T-helper 1 cell treated with Interleukin-12 subunit alpha and Interleukin-12 subunit beta and Interleukin-4 antibody, amounts not matched to agents 30 ng/mL and 1 ng/mL, for 36 hours (primary cell): ENCODE results near the gene RGS4. TPM values are rescaled to one million over a fixed set of nuclear protein-coding genes. Genes with fewer than 3 reads are reported as not detected.

Experiments
- intact Hi-C: fragments of 100-400 bp; cut with micrococcal nuclease; formaldehyde crosslinking; loops from one replicate; pipeline ENCODE4 v1.15.1; 2024
- total RNA-seq: library from RNA; stranded (reverse); gene quantifications from 2 replicates; pipeline ENCODE4 v1.2.3, GENCODE V29; 2022

RGS4 gene
- total RNA-seq, 1 donor from 2014 or later: not detected

DNA sequence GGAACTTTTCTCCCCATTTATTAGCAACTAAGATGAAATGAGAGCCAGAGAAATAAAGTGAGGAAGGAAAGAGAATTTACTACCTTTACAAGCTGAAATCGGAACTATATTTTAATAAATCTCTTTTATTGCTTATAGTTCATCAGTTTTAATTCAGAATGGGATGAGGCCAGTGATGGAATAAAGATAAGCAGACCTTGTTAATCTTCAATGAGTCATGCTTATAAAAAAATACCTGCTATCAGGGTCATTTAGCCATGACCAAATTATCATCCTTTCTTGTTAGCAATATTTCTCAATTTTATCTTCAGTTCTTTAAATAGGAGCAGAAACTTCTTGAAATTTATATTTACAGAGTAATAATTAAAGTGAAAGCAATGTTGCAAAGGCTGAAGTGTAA, 26.1 kb downstream of the RGS4 start:
- intact Hi-C loops: no loop called here

DNA sequence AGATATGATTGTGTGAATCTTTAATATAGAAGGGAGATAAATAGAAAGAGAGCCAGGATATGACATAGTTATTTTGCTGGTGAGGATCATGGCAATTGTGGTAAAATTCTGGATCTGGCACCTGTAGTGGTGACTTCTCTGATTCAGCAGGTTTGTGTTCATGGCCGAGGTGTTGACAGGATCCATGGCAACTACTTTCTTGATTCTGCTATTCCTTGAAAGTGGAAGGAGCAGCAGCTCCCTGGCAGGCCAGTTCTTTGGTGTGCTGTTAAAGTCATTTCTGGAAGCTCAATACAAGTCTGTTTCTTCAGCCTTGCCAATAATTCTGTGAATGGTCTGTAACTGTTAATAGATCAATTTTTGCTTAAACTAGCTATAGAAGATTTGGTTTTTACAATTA, 33.4 kb downstream of the RGS4 start:
- intact Hi-C loops: no loop called here

DNA sequence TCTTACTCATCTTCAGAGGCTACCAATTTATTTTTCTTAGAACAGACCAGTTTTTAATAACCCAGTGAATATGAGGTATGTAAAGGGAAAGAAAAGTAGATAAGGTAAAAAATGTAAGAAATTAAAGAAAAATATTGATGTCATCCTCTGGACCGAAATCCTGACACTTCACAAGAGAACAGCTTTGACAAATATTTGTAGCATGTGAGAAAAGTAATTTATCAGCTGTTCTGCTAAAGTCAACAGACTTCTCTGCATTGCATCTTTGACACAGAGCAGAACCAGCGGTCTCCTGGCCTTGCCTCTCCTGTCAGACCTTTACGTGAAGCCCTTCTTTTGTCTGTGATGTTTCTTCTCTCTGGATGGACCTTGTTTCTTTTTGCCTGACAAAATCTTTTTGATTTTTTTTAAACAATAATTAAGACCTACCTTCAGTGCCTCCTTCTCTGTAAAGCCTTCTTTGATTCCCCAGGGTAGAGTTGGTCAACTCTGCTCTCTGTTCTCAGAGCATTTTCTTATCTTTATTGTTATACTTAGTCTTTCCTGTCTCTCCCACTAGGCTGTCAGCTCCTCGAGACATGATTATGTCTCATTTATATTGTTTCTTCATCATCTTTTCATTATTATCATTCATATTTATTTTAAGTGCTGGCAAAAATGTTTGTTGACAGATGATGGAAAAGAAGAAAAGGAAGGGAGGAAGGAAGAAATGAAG, 35.4 kb downstream of the RGS4 start:
- intact Hi-C loops: no loop called here

DNA sequence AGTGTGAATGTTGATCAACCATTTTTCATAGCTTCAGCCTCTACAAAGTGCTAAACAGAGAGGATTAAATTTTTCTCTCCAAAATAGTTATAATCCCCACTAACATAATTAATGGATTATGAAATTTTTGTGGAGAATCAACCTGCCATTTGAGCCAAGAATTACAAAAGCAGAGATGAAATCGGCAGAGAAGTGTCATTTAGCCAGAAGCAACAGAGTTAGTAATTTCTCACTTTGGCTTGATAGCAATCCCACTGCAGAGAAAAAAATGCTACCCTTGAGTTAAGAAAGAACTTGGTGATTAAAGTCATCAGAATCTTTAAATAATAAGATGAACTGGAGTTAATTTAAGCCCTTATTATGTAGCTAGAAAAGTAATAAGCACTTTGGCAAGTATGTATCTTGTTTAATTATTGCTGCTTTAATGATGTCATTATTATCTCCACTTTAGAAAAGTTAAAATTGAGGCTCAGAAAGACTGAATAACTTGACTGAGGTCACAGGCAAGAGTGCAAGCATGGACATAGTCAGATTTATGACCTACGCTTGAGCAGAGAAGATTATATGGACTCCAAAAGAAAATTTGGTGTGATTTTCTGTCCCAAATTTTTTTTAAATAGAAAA, 37.3 kb downstream of the RGS4 start:
- intact Hi-C loops: no loop called here

DNA sequence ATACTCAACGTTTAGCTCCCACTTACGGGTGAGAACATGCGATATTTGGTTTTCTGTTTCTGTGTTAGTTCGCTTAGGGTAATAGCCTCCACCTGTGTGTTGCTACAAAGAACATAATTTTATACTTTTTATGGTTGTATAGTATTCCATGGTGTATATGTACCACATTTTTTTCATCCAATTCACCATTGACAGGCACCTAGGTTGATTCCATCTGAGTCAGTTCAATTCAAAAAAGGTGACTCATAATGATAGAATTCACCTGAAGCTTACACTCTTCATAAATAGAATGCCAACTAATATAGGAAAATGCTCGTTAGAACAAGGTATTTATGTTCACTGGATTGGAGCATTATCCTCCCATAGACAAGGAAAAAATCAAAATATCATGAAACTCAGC, 38.5 kb downstream of the RGS4 start:
- intact Hi-C loops: no loop called here

DNA sequence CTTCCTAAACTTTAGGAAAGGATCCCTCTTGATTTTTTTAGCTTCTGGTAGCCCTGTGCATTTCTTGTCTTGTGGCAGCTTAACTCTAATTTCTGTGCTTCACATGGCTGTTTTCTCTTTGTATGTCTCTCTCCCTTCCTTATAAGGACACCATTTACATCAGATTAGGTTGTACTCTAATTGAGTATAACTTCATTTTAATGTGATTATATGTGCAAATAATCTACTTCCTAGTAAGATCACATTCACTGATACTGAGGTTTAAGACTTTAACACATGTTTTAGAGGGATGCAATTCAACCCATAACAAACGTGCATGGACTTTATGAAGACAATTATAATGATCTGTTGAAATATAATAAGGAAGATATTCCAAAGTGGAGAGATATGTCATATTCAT, 46.7 kb downstream of the RGS4 start:
- intact Hi-C loops: no loop called here

DNA sequence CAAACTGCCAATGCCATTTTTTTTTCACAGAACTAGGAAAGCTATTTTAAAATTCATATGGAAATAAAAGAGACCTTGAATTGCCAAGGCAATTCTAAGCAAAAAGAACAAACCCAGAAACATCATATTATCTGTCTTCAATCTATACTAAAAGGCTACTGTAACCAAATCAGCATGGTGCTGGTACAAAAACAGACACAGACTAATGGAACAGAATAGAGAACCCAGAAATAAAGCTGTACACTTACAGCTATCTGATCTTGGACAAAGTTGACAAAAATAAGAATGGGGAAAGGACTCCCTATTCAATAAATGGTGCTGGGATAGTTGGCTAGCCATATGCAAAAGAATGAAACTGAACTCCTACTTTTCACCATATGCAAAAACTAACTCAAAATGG, 50.5 kb downstream of the RGS4 start:
- intact Hi-C loops: no loop called here

DNA sequence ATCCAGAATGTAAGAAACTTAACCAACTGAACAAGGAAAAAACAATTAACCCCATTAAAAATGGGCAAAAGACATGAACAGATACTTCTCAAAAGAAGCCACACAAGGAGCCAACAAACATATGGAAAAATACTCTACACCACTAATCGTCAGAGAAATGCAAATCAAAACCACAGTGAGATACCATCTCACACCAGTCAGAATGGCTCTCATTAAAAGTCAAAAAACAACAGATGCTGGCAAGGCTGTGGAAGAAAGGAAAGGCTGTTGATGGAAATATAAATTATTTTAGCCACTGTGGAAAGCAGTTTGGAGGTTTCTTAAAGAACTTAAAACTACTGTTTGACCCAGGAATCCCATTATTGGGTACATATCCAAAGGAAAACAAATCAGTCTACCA, 51.2 kb downstream of the RGS4 start:
- intact Hi-C loops: no loop called here

DNA sequence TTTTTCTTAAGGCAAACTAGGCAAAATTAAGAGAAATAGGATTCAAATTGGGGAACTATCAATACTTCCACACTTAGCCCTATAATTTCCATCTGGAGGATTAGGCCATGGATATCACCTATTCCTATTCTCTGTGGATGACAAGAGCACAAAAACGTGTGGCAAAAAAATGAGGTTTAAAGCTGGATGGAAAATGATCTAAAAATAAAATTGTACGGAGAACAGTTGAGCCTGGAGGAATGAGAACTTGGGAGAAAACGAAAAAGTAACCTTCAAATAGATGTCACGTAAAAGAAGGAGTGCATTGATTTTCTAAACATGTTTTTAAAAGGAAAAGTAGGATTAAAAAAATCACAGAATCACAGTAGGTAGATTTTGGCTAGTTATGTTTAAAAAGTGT, 55.7 kb downstream of the RGS4 start:
- intact Hi-C loops: no loop called here

Other genes with a start within 250 kb of the RGS4 start
- gene CCDC190, start 208.2 kb upstream of the RGS4 start, total RNA-seq: not detected in 2 replicates
- 1.2 and 1.3 TPM in 2 replicates for gene RGS5, start 133.6 kb downstream of the RGS4 start, total RNA-seq